ENCODE results near the gene DCC. TPM values are rescaled to one million over a fixed set of nuclear protein-coding genes. Genes with fewer than 3 reads are reported as not detected.

DCC gene
- total RNA-seq, 1 experiment from 2014 or later, result 0.72 TPM

GRCh38 chr18:52486052-52486451 is 146.1 kb downstream of the DCC start (continued):
- TF ChIP-seq AFF4 (CRISPR knock-in tag; IDR thresholded peaks at IDR 0.05; ENCODE audit: borderline replicate concordance) (no peak), GABPB1 (CRISPR knock-in tag; IDR thresholded peaks at IDR 0.05) (no peak)

- ATAC-seq (no peak), DNase-seq (ENCODE audit: low spot score) (no peak)
- no peak for TF ChIP-seq ATF3 (CRISPR knock-in tag; conservative IDR thresholded peaks at IDR 0.05)
- no peak for TF ChIP-seq IRF2 (CRISPR knock-in tag; IDR thresholded peaks at IDR 0.05; ENCODE audit: borderline replicate concordance, low read depth)
- no peak for TF ChIP-seq ZNF232 (CRISPR knock-in tag; IDR thresholded peaks at IDR 0.05)
- TF ChIP-seq USF1 (CRISPR knock-in tag; IDR thresholded peaks at IDR 0.05), result no peak
- TF ChIP-seq ATF6 (CRISPR knock-in tag; IDR thresholded peaks at IDR 0.05), result no peak
- no peak for TF ChIP-seq RORB (CRISPR knock-in tag; IDR thresholded peaks at IDR 0.05)
- TF ChIP-seq E2F5 (CRISPR knock-in tag; IDR thresholded peaks at IDR 0.05), result no peak
- TF ChIP-seq ARID4B (CRISPR knock-in tag; IDR thresholded peaks at IDR 0.05; ENCODE audit: borderline replicate concordance), result no peak
- POLR2A ChIA-PET, result no interaction called here
- peaks cover 13% of the 10 kb centered on the region; the same call in 1 of the 2 replicates for H3K9me3 Mint-ChIP-seq
- H3K4me1 Mint-ChIP-seq, result no peaks in the 10 kb centered on the region
- H3K27ac Mint-ChIP-seq, result no peak overlapping the region
- no peaks in the 10 kb centered on the region; the same call in 1 of the 2 replicates for H3K27me3 Mint-ChIP-seq (ENCODE audit: low read depth)
- no peak overlapping the region for H3K4me3 Mint-ChIP-seq
- H3K36me3 Mint-ChIP-seq, result peaks cover 11% of the 10 kb centered on the region
- CTCF ChIA-PET, result no interaction called here
Observed at GRCh38 chr18:52489396-52490306, 149.7 kb downstream of the DCC start.
